GM18505 (cell line): ENCODE measurements around the gene DLX2.

ENCODE experiments used
- ATAC-seq: cut with Tn5 transposase; IDR thresholded peaks from one replicate; pipeline ENCODE4 v1.9.1; 2021; ENCODE audit not compliant: unreplicated experiment
- POLR2A ChIP-seq: IDR thresholded peaks from 4 replicates; pipeline ENCODE4 v1.6.1; 2011; ENCODE audit warnings: borderline replicate concordance; ENCODE audit not compliant: insufficient read depth, insufficient read length; ENCODE audit errors: extremely low read depth

DLX2 gene

GRCh38 chr2:172113617-172114016 lies 10.9 kb upstream of the DLX2 start:
- TF ChIP-seq POLR2A: no peak
- no peak for ATAC-seq

DNA sequence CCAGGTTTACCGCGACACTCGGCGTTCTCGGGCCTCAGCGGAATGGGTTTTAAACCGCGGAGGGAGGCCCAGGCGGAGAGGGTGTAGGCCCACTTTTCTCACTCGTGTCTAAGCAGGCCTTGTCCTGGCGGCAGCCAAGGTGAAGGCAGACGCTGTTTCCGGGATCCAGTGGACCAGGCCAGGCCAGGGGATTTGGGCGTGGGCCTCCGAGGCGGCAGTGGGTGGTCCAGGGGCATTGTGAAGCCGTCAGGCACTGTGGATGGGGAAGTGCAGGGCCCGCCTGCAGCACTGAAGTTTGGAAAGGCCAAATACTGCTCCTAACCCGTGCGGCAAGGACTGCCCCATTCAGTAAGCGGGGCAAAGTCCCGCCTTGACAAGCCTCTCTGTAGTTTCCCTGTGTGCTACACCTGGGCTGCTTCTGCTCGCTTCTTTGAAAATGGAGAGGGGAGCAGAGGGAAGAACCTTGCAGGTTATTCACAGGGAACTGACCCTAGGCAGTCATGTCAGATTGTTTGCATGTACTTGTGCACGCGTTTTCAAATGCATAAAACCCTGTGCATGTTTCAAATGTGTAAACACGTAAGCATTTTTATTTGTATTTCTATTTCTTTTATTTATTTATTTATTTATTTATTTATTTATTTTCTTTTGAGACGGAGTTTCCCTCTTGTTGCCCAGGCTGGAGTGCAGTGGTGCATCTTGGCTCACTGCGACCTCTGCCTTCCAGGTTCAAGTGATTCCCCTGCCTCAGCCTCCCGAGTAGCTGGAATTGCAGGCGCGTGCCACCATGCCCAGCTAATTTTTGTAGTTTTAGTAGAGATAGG lies 7.5 kb upstream of the DLX2 start:
- ATAC-seq: no peak
- TF ChIP-seq POLR2A: no peak

- ATAC-seq: no peak
- TF ChIP-seq POLR2A: no peak
Measured at GRCh38 chr2:172109256-172109987, 6.7 kb upstream of the DLX2 start.

GRCh38 chr2:172108587-172108930 lies 5.9 kb upstream of the DLX2 start:
- ATAC-seq: no peak
- TF ChIP-seq POLR2A: no peak

GRCh38 chr2:172107690-172108586 lies 5.2 kb upstream of the DLX2 start:
- no peak for TF ChIP-seq POLR2A
- ATAC-seq: no peak

DNA sequence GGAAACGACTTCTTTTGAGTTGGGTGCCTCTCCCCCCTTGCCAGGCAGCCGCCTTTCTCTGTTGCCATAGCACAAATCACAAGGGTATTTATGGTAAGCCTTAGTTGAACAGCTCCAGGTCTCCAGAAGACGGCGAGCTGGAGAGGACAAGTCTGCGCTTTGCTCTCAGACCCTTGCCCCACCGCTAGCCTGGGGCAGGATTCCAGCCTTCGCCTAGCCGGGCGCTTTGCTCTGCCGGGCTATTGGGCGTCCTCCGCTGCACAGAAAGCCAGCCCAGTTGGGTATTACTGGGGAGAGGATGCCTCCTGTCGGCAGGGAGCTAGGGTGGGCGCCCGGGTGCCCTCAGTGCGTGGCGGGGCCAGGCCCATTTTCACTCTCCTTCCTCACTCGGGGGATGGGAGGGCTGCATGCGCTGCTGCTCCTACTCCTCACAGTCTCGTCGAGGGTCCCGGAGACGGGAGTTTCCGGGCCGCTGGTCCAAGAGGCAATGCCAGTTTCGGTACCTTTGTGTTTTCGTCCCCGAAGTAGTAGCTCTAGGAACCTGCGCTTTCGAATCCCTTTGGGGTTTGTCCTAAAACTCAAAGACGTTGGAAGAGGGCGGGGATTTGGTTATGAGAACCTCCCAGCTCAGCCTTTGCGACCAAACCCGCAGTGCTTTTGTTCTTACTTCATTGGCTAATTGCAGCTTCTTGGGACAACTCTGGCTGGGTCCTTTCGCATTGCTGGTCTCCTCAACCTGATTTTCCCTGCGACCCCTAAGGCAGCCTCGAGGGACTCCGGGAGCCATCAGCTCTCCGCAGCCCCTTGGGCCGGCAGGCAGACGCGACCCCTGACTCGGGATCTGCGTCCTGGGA lies 3.6 kb upstream of the DLX2 start:
- no peak for ATAC-seq
- no peak for TF ChIP-seq POLR2A

GRCh38 chr2:172105471-172106107 lies 2.9 kb upstream of the DLX2 start:
- no peak for TF ChIP-seq POLR2A
- ATAC-seq: no peak

DNA sequence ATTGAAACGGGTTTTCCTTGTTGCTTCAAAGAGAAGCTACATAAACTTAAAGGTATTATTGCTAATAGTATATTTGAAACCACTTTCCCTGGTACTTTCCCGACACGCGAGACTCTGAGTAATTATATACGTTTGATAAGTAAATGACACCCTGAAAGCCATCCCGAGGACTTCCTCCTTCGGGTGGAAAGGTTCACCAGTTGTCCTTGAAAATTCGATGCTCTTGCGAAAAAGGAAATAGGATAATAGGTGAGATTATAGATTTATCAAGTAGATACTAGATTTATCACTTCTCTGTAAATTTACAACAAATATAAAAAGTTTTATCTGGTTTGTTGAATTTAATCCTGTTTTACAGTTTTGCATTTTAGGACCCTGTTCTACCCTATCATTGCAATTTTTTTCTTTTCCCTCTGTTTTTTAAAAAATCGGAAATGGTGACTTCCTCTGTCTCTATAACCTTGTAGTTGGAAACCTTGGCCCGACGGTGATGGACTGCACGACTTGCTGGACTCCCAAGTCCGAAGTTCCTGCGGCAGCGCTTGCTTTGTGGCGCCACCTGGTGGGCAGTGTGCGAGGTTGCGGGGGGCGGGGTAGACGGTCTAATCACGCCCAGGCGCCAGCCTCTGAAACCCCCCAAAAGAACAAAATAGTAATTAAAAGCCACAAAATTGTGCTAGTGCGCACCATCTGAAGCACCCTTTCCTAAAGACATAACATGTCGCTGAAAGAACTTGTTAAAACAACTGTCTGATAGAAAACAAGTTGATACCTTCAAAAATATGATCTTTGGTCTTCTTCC lies 972 bp upstream of the DLX2 start:
- ATAC-seq: no peak
- TF ChIP-seq POLR2A: no peak

- ATAC-seq: no peak
- TF ChIP-seq POLR2A: no peak
Measured at GRCh38 chr2:172101821-172102390, 794 bp downstream of the DLX2 start.

GRCh38 chr2:172100935-172101820 lies 1.5 kb downstream of the DLX2 start:
- no peak for TF ChIP-seq POLR2A
- ATAC-seq: no peak
